VCaP (cell line): Measurements from ENCODE around the gene GLIS1.
A peak's percentile ranks its signal among the peaks of the same experiment; 100 is the strongest.

Experiments
- H3K27ac ChIP-seq: fragments of 450-650 bp; 2 replicates; pipeline ENCODE4 v1.5.1; 2017
- TF ChIP-seq, protein P1 (sequence below): fragments of 450-650 bp; conservative IDR thresholded peaks from 2 replicates; pipeline ENCODE4 v1.5.1; 2017; ENCODE audit warnings: mild to moderate bottlenecking, moderate library complexity

Gene GLIS1

DNA sequence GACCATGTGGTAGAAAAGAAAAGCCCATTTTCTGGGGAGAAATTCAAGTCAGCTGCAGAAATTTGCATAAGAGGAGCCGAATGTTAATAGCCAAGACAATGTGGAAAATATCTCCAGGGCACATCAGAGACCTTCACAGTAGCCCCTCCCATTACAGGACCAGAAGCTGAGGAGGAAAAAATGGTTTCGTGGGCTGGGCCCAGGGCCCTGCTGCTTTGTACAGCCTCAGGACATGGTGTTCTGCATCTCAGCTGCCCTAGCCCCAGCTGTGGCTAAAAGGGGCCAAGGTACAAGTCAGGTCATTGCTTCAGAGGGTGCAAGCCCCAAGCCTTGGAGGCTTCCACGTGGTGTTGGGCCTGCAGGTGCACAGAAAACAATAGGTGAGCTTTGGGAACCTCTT is 171.5 kb downstream of the GLIS1 start:
- TF ChIP-seq, protein P1, sequence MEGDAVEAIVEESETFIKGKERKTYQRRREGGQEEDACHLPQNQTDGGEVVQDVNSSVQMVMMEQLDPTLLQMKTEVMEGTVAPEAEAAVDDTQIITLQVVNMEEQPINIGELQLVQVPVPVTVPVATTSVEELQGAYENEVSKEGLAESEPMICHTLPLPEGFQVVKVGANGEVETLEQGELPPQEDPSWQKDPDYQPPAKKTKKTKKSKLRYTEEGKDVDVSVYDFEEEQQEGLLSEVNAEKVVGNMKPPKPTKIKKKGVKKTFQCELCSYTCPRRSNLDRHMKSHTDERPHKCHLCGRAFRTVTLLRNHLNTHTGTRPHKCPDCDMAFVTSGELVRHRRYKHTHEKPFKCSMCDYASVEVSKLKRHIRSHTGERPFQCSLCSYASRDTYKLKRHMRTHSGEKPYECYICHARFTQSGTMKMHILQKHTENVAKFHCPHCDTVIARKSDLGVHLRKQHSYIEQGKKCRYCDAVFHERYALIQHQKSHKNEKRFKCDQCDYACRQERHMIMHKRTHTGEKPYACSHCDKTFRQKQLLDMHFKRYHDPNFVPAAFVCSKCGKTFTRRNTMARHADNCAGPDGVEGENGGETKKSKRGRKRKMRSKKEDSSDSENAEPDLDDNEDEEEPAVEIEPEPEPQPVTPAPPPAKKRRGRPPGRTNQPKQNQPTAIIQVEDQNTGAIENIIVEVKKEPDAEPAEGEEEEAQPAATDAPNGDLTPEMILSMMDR = no peak
- no peak overlapping the region for H3K27ac ChIP-seq

DNA sequence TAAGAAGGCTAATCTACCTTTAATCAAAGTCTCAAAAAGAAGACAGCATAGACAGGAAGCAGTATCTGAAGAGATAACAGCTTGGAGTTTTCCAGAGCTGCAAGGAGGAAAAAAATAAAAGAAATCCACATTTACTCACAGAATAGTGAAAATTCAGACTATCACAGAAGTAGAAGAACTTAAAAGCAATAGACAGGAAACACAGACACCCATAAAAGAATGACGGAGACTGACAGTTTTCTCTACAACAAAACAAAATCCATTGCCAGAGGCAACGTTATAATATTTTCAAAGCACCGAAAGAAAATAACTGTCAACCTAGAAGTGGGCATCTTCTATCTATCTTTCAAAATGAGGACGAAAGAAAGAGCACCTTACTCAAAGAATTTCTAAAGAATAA is 175.4 kb downstream of the GLIS1 start:
- TF ChIP-seq, protein P1 = no peak
- H3K27ac ChIP-seq = no peak overlapping the region

DNA sequence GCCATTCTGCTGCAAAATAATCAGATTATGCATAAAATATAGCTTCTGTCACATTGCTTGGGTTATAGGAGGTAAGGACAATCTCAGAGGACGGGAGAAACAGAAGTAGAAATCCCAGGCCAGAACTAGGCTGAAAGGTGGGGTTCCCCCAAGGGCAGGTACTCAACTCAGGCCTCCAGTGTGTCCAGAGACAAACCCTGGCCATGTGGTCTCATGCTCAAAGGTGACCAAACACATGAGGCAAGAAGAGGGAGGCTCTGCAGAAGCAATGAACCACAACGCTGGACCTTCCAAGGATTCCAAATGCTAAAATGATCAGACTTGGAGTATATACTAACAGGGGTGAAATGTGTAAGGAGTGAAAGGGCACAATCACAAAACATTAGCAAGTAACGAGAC is 176.0 kb downstream of the GLIS1 start:
- no peak overlapping the region for H3K27ac ChIP-seq
- TF ChIP-seq, protein P1 = no peak

DNA sequence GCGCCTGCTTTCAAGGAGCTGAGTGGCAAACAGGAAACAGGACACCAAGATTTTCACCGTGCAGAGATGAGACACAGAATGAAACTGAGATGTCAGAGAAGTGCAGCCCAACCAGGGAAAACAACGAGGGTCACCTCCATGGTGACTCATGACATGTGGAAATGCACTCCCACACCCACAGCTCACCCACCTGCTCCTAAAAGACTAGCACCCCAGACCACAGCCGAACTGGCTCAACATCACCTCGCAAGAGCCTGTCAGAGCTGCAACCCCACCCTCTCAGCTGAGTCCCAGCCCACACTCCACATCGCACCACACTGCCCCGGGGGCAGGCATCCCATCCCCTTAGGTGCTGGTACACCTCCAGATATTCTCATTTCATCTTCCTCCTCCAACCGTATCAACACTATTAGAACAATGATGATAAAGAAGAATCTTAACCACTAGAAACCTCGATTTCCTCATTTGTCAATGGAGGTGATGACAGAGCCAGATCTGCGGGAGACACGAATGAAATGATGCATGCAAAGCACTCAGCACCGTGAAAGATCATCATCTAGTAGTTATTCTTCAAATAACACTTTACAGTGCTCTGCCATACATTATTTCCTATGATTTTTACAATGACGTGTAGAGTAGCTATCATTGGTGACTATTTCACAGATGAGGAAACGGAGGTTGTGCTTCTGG is 176.5 kb downstream of the GLIS1 start:
- no peak overlapping the region for H3K27ac ChIP-seq
- TF ChIP-seq, protein P1 = no peak

GRCh38 chr1:53561503-53562105 is 177.4 kb downstream of the GLIS1 start:
- TF ChIP-seq, protein P1 = no peak
- H3K27ac ChIP-seq = 0 out of 2 replicates have a peak overlapping the region, but pooled peaks have one; percentile 15

GRCh38 chr1:53560581-53561502 is 178.1 kb downstream of the GLIS1 start:
- TF ChIP-seq, protein P1 = no peak
- H3K27ac ChIP-seq = 0 out of 2 replicates have a peak overlapping the region, but pooled peaks have one; percentile 15
